DOHH2 (cell line): ENCODE data around the gene COTL1.

ENCODE experiments used
- H3F3A ChIP-seq: fragments of 200-600 bp; sonication (generic), shearing (Covaris generic); 2 replicates; pipeline ENCODE4 v1.6.0; 2016; ENCODE audit warnings: antibody characterized with exemption, mild to moderate bottlenecking; ENCODE audit not compliant: control insufficient read depth, insufficient read depth
- H3K27ac ChIP-seq: fragments of 200-600 bp; sonication (generic); 2 replicates; pipeline ENCODE4 v1.5.1; 2014; ENCODE audit warnings: low read depth, mild to moderate bottlenecking, low read length, moderate library complexity
- H3K27me3 ChIP-seq: fragments of 200-600 bp; sonication (generic); 2 replicates; pipeline ENCODE4 v1.6.1; 2014; ENCODE audit warnings: mild to moderate bottlenecking, low read length, mixed read lengths; ENCODE audit not compliant: control insufficient read depth
- H3K36me3 ChIP-seq: fragments of 200-600 bp; sonication (generic); 2 replicates; pipeline ENCODE4 v1.6.1; 2014; ENCODE audit warnings: mild to moderate bottlenecking, low read length, moderate library complexity, mixed read lengths; ENCODE audit not compliant: control insufficient read depth
- H3K4me1 ChIP-seq: fragments of 200-600 bp; sonication (generic); 2 replicates; pipeline ENCODE4 v1.6.1; 2014; ENCODE audit warnings: mild to moderate bottlenecking, low read length, mixed read lengths; ENCODE audit not compliant: control insufficient read depth
- H3K4me2 ChIP-seq: fragments of 200-600 bp; sonication (generic); 2 replicates; pipeline ENCODE4 v1.6.0; 2014; ENCODE audit warnings: mild to moderate bottlenecking, low read length, moderate library complexity
- H3K4me3 ChIP-seq: fragments of 200-600 bp; sonication (generic); 2 replicates; pipeline ENCODE4 v1.5.1; 2014; ENCODE audit warnings: mild to moderate bottlenecking, low read length, mixed read lengths
- H3K79me2 ChIP-seq: fragments of 200-600 bp; sonication (generic); 2 replicates; pipeline ENCODE4 v1.6.1; 2014; ENCODE audit warnings: mild to moderate bottlenecking, low read length, mixed read lengths; ENCODE audit not compliant: control insufficient read depth
- H3K9me2 ChIP-seq: fragments of 200-600 bp; sonication (generic); replicated peaks from 2 replicates; pipeline ENCODE4 v1.6.1; 2014; ENCODE audit warnings: mild to moderate bottlenecking, low read length, mixed read lengths; ENCODE audit not compliant: control insufficient read depth
- H3K9me3 ChIP-seq: fragments of 200-600 bp; sonication (generic); 2 replicates; pipeline ENCODE4 v1.6.1; 2014; ENCODE audit warnings: antibody characterized with exemption, low read length, mixed read lengths; ENCODE audit not compliant: control insufficient read depth, insufficient read depth
- H4K20me1 ChIP-seq: fragments of 200-600 bp; sonication (generic); 2 replicates; pipeline ENCODE4 v1.6.0; 2014; ENCODE audit warnings: low read depth, mild to moderate bottlenecking, antibody characterized with exemption, low read length, moderate library complexity; ENCODE audit not compliant: control insufficient read depth, insufficient read depth
- EZH2phosphoT487 ChIP-seq: fragments of 200-600 bp; sonication (generic); IDR thresholded peaks from 2 replicates; pipeline ENCODE4 v1.6.1; 2017; ENCODE audit warnings: borderline replicate concordance, mild to moderate bottlenecking, antibody characterized with exemption, low read length, moderate library complexity, mixed read lengths
- TF ChIP-seq, protein P1 (sequence below): fragments of 200-600 bp; sonication (generic); IDR thresholded peaks from one replicate; pipeline ENCODE4 v1.5.1; 2014; ENCODE audit warnings: antibody characterized with exemption, mild to moderate bottlenecking, low read depth, low read length; ENCODE audit not compliant: poor library complexity, severe bottlenecking

The COTL1 gene

DNA sequence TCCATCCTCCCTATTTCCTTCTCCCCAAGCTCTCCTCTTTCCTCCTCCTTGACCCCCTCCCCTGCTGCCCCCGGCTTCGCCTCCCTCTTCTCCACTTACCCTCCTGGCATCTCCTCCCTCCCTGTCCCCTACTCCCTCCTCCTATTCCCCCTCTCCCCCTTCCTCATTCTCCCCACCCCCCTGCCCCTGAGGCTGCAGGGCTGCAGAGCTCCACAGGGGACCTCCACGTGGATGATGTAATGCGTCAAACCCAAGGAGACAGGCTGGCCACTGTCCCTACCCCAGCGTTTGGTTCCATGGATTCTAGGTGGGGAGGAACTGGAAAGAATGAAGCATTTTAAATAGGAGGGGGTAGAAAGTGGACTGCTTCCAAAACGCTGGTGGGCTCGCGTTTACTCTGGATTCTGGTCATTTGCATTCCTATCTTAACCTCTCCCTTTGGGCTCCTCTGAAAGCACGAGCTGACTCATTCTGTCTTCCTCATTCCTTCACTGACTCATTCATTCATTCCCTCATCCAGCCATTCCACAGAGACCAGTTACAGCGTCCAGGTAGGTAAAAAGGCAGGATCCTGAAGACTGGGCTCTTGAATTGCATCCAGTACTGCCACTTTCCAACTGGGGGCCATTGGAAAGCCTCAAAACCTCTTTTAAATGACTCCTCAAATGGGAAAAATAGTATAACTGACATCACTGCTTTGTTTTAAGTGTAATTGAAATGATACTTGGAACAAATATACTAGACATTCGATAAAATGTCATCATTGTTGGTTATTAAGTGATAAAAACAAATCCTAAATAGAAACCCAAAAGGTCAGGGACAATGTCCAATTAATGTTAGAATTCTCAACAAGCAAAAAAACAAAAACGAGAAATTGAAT lies 943 bp upstream of the COTL1 start:
- peaks cover 72% of the 10 kb centered on the region for H3K4me1 ChIP-seq
- peaks cover 6% of the 10 kb centered on the region; the same call in 1 of the 2 replicates for H4K20me1 ChIP-seq
- TF ChIP-seq EZH2phosphoT487 = no peak
- TF ChIP-seq, protein P1, sequence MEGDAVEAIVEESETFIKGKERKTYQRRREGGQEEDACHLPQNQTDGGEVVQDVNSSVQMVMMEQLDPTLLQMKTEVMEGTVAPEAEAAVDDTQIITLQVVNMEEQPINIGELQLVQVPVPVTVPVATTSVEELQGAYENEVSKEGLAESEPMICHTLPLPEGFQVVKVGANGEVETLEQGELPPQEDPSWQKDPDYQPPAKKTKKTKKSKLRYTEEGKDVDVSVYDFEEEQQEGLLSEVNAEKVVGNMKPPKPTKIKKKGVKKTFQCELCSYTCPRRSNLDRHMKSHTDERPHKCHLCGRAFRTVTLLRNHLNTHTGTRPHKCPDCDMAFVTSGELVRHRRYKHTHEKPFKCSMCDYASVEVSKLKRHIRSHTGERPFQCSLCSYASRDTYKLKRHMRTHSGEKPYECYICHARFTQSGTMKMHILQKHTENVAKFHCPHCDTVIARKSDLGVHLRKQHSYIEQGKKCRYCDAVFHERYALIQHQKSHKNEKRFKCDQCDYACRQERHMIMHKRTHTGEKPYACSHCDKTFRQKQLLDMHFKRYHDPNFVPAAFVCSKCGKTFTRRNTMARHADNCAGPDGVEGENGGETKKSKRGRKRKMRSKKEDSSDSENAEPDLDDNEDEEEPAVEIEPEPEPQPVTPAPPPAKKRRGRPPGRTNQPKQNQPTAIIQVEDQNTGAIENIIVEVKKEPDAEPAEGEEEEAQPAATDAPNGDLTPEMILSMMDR = no peak
- H3K27ac ChIP-seq = no peak overlapping the region
- no peaks in the 10 kb centered on the region for H3K27me3 ChIP-seq
- H3F3A ChIP-seq = peaks cover 20% of the 10 kb centered on the region
- H3K9me2 ChIP-seq = no peaks in the 10 kb centered on the region
- peaks cover 40% of the 10 kb centered on the region for H3K79me2 ChIP-seq
- peak overlapping the region; percentile 28 for H3K4me3 ChIP-seq
- H3K4me2 ChIP-seq = peak overlapping the region; percentile 43
- H3K9me3 ChIP-seq = no peaks in the 10 kb centered on the region
- H3K36me3 ChIP-seq = peaks cover 31% of the 10 kb centered on the region

DNA sequence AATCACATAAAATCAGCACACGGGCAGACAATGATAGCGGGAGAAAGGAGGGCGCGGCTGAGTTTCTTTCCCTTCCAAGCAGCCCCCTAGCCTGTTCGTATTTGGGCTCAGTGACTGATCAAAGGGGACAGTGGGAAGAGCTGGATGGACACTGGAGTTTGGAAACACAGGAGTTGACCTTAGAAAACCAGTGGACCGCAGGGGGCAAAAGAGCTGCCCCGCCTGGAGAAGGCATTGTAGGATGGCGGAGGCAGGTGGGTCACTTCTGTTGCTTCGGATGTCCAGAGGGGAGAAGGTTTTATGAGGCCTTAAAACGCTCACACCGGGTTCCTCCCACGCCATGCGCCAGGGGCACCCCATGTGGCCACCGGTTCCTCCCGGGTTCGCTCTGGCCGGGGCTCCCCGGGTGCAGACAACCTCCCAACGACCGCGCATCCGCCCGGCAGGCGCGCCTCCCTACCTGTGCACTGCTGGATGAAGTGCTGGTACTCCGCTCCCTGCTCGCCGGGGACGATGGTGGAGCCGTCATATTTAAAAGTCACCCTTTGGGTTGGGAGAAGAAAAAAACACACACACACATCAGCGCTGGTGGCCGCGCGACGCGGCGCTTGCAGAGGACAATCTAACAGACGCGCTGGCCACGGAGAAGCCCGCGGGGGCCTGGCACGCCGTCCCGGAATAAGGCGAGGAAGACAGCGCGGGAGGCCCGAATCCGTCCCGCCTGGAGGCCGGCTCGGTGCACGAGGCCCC lies 662 bp downstream of the COTL1 start:
- peaks cover 44% of the 10 kb centered on the region for H3K36me3 ChIP-seq
- H3K4me1 ChIP-seq = peaks cover 63% of the 10 kb centered on the region
- H3F3A ChIP-seq = peaks cover 20% of the 10 kb centered on the region
- no peak for TF ChIP-seq EZH2phosphoT487
- TF ChIP-seq, protein P1 = peak; percentile 12
- H3K9me3 ChIP-seq = no peaks in the 10 kb centered on the region
- H3K79me2 ChIP-seq = peaks cover 56% of the 10 kb centered on the region
- peaks cover 6% of the 10 kb centered on the region; the same call in 1 of the 2 replicates for H4K20me1 ChIP-seq
- H3K4me2 ChIP-seq = peak overlapping the region; percentile 91
- H3K27ac ChIP-seq = 0 out of 2 replicates have a peak overlapping the region, but pooled peaks have one; percentile 26
- peak overlapping the region; percentile 96 for H3K4me3 ChIP-seq
- no peaks in the 10 kb centered on the region for H3K9me2 ChIP-seq
- H3K27me3 ChIP-seq = no peaks in the 10 kb centered on the region

DNA sequence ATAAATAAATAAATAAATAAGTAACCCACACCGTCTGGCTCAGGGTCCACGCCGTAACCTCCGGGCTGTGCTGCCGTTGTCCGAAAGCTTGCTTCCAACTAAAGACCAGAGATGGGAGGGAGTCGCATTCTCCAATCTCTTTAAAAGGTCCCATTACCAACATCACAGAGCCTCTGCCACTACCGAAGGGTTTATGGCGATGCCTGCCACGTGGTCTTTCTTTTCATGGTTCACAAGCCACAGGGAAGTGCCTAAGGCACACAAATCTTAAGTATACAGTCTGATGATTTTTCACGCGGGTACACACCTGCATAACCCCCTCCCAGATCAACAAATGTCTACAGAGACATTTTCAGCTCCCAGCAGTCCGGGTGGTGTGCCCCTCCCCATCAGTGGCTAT lies 1.4 kb downstream of the COTL1 start:
- Histone ChIP-seq H3K9me3 (no peaks in the 10 kb centered on the region), H3K36me3 (peaks cover 51% of the 10 kb centered on the region), H3K9me2 (no peaks in the 10 kb centered on the region), H3K79me2 (peaks cover 63% of the 10 kb centered on the region), H3K27ac (0 out of 2 replicates have a peak overlapping the region, but pooled peaks have one; percentile 26), H3K4me3 (peak overlapping the region; percentile 96), H3K27me3 (no peaks in the 10 kb centered on the region), H4K20me1 (peaks cover 6% of the 10 kb centered on the region; the same call in 1 of the 2 replicates), H3K4me2 (peak overlapping the region; percentile 91), H3K4me1 (peaks cover 58% of the 10 kb centered on the region), H3F3A (peaks cover 16% of the 10 kb centered on the region)
- TF ChIP-seq, protein P1 = no peak
- TF ChIP-seq EZH2phosphoT487 = no peak
